ENCODE results near the gene ADGRG3.

The ADGRG3 gene

DNA sequence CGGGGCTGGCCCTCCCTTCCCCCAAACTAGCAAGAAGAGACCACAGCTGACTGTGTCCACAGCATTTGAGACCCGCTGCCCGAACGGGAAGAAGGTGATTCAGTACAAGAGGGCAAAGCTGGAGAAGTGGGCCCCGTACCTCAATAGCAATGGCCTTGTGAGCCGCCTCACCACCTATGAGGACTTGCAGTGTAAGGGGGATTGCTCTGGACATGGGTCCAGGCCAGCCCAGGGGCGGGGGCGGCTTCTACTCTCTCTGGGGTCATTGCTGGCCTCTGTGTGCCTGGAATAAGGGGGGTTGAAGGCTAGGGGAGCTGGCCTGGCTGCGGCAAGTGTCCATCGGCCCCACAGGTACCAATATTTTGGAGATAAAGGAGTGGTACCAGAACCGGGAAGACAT is 54.5 kb downstream of the ADGRG3 start:
- TF ChIP-seq, protein P1, sequence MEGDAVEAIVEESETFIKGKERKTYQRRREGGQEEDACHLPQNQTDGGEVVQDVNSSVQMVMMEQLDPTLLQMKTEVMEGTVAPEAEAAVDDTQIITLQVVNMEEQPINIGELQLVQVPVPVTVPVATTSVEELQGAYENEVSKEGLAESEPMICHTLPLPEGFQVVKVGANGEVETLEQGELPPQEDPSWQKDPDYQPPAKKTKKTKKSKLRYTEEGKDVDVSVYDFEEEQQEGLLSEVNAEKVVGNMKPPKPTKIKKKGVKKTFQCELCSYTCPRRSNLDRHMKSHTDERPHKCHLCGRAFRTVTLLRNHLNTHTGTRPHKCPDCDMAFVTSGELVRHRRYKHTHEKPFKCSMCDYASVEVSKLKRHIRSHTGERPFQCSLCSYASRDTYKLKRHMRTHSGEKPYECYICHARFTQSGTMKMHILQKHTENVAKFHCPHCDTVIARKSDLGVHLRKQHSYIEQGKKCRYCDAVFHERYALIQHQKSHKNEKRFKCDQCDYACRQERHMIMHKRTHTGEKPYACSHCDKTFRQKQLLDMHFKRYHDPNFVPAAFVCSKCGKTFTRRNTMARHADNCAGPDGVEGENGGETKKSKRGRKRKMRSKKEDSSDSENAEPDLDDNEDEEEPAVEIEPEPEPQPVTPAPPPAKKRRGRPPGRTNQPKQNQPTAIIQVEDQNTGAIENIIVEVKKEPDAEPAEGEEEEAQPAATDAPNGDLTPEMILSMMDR (IDR thresholded peaks at IDR 0.05; ENCODE audit: low read depth, low read length): no peak

DNA sequence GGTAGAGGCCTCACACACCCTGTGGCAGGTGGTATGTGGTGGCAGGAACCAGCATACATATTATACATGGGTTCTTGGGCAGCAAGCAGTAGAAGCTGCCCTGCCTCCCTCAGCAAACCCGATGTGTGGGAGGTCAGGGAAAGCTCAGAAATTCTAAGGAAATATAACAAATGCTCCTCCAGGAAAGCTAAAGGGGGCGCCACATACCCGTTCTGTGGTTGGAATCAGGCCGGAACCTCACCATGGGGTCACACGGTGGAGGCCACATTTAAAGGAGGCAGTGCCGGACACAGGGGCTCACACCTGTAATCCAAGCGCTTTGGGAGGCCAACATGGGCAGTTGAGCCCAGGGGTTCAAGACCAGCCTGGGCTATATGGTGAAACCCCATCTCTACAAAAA is 55.1 kb downstream of the ADGRG3 start:
- no peak overlapping the region for H3K4me3 ChIP-seq (ENCODE audit: low read depth, low read length)
- TF ChIP-seq, protein P1 (IDR thresholded peaks at IDR 0.05; ENCODE audit: low read depth, low read length): no peak

More for the DNA sequence above, 54.5 kb downstream of the ADGRG3 start:
- no peak overlapping the region for H3K4me3 ChIP-seq (ENCODE audit: low read depth, low read length)

DNA sequence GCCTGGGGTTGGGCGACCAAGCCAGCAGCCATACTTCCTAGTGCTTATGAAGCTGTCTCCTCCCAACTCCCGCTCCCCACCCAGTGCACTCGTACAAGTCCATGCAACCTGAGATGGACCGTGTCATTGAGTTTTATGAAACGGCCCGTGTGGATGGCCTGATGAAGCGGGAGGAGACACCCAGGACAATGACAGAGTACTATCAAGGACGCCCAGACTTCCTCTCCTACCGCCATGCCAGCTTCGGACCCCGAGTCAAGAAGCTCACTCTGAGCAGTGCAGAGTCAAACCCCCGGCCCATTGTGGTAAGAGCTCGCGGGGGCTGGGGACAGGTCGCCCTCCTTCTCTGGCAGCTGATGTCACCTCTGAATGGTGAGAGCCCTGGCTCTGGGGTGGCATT is 56.4 kb downstream of the ADGRG3 start:
- H3K4me3 ChIP-seq (ENCODE audit: low read depth, low read length): no peak overlapping the region
- TF ChIP-seq, protein P1 (IDR thresholded peaks at IDR 0.05; ENCODE audit: low read depth, low read length): no peak

DNA sequence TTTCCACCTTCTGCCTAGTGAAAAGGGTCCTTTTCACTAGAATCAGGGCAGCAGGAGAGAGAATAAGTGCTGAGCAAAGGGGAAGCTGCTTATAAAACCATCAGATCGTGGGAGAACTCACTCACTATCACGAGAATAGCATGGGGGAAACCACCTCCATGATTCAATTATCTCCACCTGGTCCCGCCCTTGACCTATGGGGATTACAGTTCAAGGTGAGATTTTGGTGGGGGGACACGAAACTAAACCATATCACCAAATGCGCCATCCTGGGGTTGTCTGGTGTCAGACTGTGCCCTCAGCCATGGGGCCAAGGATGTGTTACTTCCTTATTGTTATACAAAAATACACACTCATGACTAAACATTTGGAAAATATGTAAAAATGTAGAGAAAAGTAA is 57.0 kb downstream of the ADGRG3 start:
- TF ChIP-seq, protein P1 (IDR thresholded peaks at IDR 0.05; ENCODE audit: low read depth, low read length): no peak
- no peak overlapping the region for H3K4me3 ChIP-seq (ENCODE audit: low read depth, low read length)

DNA sequence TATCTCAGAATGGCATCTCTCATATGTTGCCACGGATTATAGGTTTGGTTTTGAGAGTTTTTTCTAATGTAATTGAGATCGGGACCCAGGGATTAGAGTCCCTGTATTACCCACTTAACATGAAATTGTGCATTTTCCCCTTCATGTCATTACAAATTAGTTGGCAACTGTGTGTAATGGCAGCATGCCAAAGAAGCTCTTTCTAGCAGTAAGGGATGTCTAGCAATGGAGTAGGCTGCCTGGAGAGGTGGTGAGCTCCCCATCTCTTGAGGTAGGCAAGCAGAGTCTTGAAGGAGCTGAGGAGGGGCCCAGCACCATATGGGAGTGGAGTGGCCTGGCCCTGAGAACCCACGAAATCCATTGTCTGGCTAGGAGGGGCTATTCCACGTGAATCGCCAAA is 57.4 kb downstream of the ADGRG3 start:
- TF ChIP-seq, protein P1 (IDR thresholded peaks at IDR 0.05; ENCODE audit: low read depth, low read length): no peak
- no peak overlapping the region for H3K4me3 ChIP-seq (ENCODE audit: low read depth, low read length)

DNA sequence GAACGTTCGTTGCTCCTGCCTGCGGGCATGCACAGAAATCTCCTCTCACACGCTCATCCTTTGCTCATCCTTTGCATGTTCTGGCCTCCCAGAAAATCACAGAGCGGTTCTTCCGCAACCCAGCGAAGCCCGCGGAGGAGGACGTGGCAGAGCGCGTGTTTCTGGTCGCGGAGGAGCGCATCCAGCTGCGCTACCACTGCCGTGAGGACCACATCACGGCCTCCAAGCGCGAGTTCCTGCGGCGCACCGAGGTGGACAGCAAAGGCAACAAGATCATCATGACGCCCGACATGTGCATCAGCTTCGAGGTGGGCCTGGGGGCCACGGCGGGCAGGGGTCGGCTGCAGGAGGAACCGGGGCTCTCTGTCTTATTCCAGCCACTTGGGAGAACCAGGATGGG is 57.9 kb downstream of the ADGRG3 start:
- no peak overlapping the region for H3K4me3 ChIP-seq (ENCODE audit: low read depth, low read length)
- TF ChIP-seq, protein P1 (IDR thresholded peaks at IDR 0.05; ENCODE audit: low read depth, low read length): no peak

DNA sequence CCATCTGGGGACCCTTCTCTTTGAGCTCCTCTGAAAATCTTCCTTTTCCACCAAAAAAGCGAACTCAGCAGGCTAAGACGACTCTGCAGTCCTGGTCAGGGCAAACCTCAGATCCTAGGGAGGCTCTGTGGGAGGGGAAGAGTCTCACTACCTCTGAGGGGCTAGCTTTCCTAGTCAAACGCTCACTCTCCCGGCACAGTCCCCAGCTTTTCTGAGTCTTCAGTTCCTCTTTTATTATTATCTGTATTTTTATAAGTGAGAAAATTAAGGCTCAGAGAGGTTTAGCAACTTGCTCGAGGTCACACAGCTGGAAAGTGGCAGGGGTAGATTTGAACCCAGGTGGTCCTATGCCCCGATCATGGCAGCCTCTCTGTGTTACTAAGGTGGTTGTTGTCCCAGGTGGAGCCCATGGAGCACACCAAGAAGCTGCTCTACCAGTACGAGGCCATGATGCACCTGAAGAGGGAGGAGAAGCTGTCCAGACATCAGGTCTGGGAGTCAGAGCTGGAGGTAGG is 58.4 kb downstream of the ADGRG3 start:
- no peak overlapping the region for H3K4me3 ChIP-seq (ENCODE audit: low read depth, low read length)
- TF ChIP-seq, protein P1 (IDR thresholded peaks at IDR 0.05; ENCODE audit: low read depth, low read length): no peak
